Measurements from ENCODE around the gene TMEM141. TPM values are rescaled to one million over a fixed set of nuclear protein-coding genes. Genes with fewer than 3 reads are reported as not detected.
"Not testable (repeated sequence)": the region's sequence is repeated elsewhere in the genome, so short reads cannot be mapped to it uniquely, and the experiment has no call there.

The TMEM141 gene
- total RNA-seq, 4 donors from 2014 or later = 81.6 to 189 (median 141) TPM

DNA sequence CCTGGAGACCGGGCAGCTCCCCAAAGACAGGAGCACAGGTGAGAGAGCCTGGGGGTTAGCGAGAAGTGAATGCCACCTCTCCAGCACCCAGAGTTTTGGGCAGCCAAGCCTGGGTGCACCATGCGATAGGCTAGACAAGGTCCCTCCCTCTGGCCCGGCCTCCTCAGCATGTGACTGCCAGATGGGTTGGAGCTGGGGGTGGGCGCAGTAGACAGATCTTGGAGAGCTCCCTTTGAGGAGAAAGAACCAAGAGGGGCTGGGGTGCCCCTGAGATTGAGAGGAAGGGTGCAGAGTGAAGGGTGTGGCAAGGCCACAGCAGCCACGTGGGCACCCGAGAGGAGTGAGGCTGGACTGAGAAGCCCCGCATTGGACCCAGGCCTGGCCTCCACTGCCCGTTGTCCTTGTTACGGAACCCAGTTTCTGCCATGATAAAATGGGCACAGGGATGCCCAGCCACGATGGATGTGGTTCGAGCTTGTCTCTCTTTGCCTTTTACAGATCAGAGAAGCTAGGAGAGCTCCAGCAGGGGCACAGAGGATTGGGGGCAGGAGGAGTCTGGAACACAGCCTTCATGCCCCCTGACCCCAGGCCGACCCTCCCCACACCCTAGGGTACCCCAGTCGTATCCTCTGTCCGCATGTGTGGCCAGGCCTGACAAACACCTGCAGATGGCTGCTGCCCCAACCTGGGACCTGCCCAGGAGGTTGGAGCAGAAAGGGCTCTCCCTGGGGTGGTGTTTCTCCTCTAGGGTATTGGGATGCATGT is 1.4 kb downstream of the TMEM141 start:
- 86 to 91% methylated on average over 12 to 15 of the region's 15 CpGs for WGBS, 2 donors
- intact Hi-C loops (cut with DNase I) = no loop called here
- peak overlapping the region in 2 of 3 donors; percentile 87 to 90 for H3K27ac ChIP-seq

DNA sequence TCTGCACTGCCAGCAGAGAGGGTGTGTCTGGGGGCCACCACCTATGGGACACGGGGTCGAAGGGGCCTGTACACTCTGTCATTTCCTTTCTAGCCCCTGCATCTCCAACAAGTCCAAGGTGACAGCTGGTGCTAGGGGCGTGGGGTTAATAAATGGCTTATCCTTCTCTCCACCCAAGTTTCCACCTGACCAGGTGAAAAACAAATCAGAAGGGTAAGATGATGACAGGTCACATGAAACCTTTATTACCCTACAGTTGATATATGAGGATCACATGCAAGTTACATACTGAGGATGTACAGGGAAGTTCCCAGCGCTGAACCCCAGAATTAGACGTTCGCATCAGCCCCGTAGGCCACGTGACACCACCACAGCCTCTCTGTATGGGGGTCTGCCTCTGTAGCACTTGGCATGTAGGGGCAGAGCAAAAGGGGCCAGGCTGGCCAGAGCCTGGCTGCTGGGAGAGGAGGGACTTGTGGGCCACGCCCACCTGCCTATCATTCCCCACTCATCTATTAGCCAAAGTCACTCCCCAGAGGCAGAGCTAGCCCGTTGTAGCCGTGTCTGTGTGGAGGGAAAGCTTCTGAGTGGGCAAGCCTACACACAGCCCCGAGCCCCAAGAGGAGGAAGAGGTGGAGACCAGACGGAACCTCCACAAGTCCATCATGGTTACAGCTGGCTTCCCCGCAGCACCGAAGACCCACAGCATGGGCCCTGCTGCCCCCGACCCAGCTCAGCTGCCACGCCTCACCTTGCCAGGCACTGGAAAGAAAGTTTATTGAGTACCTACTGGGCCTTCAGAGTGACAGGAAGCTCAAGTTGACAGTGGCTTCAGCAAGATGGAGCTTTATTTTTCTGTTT is 2.2 kb downstream of the TMEM141 start:
- 89 to 91% methylated on average over 15 to 16 of the region's 17 CpGs for WGBS, 2 donors
- no peaks in the 10 kb centered on the region for H3K27me3 ChIP-seq
- peak in 1 of 2 donors; percentile 6 for DNase-seq
- no peak overlapping the region for H3K4me3 ChIP-seq (replicated peaks in 1 of 3)
- intact Hi-C loops (cut with DNase I) = no loop called here
- H3K9me3 ChIP-seq = no peaks in the 10 kb centered on the region
- TF ChIP-seq, protein P1, sequence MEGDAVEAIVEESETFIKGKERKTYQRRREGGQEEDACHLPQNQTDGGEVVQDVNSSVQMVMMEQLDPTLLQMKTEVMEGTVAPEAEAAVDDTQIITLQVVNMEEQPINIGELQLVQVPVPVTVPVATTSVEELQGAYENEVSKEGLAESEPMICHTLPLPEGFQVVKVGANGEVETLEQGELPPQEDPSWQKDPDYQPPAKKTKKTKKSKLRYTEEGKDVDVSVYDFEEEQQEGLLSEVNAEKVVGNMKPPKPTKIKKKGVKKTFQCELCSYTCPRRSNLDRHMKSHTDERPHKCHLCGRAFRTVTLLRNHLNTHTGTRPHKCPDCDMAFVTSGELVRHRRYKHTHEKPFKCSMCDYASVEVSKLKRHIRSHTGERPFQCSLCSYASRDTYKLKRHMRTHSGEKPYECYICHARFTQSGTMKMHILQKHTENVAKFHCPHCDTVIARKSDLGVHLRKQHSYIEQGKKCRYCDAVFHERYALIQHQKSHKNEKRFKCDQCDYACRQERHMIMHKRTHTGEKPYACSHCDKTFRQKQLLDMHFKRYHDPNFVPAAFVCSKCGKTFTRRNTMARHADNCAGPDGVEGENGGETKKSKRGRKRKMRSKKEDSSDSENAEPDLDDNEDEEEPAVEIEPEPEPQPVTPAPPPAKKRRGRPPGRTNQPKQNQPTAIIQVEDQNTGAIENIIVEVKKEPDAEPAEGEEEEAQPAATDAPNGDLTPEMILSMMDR (IDR thresholded peaks at IDR 0.05) = no peak
- TF ChIP-seq POLR2A (IDR thresholded peaks at IDR 0.05) = no peak
- no peaks in the 10 kb centered on the region for H3K36me3 ChIP-seq
- no peak overlapping the region for H3K27ac ChIP-seq
- peaks cover 13 to 24% of the 10 kb centered on the region in 2 donors for H3K4me1 ChIP-seq

More for the DNA sequence above, 1.4 kb downstream of the TMEM141 start:
- TF ChIP-seq POLR2A (IDR thresholded peaks at IDR 0.05) = no peak
- H3K4me1 ChIP-seq = peaks cover 13 to 27% of the 10 kb centered on the region in 2 donors
- no peaks in the 10 kb centered on the region for H3K36me3 ChIP-seq
- H3K27me3 ChIP-seq = no peaks in the 10 kb centered on the region
- DNase-seq = peak in 1 of 2 donors; percentile 21
- no peaks in the 10 kb centered on the region for H3K9me3 ChIP-seq
- H3K4me3 ChIP-seq (replicated peaks in 1 of 3) = peak overlapping the region in 1 of 3 donors; percentile 57

DNA sequence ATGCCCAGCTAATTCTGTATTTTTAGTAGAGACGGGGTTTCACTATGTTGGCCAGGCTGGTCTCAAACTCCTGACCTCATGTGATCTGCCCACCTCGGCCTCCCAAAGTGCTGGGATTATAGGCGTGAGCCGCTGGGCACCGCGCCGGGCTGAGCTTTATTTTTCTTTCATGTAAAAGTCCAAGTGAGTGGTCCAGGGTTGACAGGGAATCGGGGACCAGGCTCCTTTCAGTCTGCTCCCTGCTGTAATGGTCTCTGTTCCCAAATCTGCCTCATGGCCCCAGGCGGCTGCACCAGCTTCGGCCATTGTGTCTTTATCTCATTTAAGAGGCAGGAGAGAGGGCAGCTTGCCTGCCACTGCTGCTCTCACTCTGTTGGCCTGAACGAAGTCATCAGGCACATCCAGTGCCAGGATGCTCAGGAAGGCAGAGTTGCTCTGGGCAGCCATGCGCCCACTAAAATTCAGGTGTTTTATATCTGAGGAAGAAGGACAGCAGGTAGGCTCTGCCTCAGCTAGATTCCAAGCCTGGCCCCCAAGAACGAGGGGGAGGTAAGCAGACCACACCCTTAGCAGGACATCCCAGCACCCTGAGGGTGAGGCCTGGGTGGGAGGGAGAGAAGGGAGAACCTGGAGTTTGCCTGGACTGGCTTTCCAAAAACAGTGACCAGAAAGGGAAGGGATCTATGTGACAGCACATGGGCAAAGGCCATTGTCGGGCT is 3.3 kb downstream of the TMEM141 start:
- intact Hi-C loops (cut with DNase I) = no loop called here
- Histone ChIP-seq H3K27me3 (no peaks in the 10 kb centered on the region), H3K27ac (no peak overlapping the region), H3K4me3 (replicated peaks in 1 of 3) (no peak overlapping the region), H3K9me3 (no peaks in the 10 kb centered on the region), H3K4me1 (peaks cover 16 to 32% of the 10 kb centered on the region in 2 donors), H3K36me3 (no peaks in the 10 kb centered on the region)
- TF ChIP-seq, protein P1 (IDR thresholded peaks at IDR 0.05) = no peak
- no peak for TF ChIP-seq POLR2A (IDR thresholded peaks at IDR 0.05)
- no peak for DNase-seq
- 88 to 94% methylated on average over 13 to 14 of the region's 14 CpGs for whole genome bisulfite sequencing, 2 donors

DNA sequence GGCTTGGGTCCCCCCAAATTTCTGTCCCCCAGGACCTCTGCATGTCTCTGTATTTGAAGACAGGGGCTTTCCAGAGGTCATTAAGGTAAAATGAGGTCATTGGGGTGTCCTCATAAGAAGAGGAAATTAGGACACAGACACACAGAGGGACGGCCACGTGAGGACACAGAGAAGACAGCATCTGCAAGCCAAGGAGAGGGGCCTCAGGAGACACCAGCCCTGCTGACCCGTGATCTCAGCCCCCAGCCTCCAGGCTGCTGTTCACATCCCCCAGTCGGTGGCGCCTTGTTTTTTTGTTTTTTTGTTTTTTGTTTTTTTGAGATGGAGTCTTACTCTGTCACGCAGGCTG is 3.8 kb downstream of the TMEM141 start:
- no peaks in the 10 kb centered on the region for H3K27me3 ChIP-seq
- no peaks in the 10 kb centered on the region for H3K36me3 ChIP-seq
- intact Hi-C loops (cut with DNase I) = no loop called here
- no peaks in the 10 kb centered on the region for H3K9me3 ChIP-seq
- no peak overlapping the region for H3K27ac ChIP-seq
- DNase-seq = no peak
- peaks cover 20 to 34% of the 10 kb centered on the region in 2 donors for H3K4me1 ChIP-seq
- TF ChIP-seq, protein P1 (IDR thresholded peaks at IDR 0.05) = no peak
- no peak for TF ChIP-seq POLR2A (IDR thresholded peaks at IDR 0.05)
- no peak overlapping the region for H3K4me3 ChIP-seq (replicated peaks in 1 of 3)
- WGBS, 2 donors = 61 to 79% methylated on average over 6 of the region's 6 CpGs

DNA sequence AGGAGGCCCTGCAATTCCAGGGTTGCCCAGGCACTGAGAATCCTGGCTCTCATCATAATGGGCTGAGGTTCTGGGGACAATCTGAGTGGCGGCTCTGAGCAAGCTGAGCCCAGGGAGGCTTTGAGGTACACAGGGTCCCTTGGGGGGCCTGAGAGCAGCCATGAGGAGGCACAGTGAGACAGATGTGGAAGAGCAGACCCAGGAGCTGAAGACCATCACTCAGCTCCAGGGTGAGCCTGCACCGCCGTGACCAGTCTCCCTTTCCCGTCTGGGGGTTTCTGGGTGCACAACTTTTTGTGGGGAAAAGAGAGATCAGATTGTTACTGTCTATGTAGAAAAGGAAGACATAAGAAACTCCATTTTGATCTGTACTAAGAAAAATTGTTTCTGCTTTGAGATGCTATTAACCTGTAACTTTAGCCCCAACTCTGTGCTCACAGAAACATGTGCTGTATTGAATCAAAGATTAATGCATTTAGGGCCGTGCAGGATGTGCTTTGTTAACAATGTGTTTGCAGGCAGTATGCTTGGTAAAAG is 5.2 kb downstream of the TMEM141 start, which contains the start of gene CCDC183:
TSS of gene CCDC183 (plus strand) at position 101 of the 537 bp plus-strand sequence. CDS start at position 161, 60 bp downstream.
- WGBS, 2 donors = 39% methylated on average over 5 of the region's 5 CpGs
- Histone ChIP-seq H3K27ac (no peak within 1 kb of the TSS), H3K4me3 (replicated peaks in 1 of 3) (no peak within 1 kb of the TSS), H3K9me3 (no peaks in the 10 kb centered on the region), H3K36me3 (no peaks in the 10 kb centered on the region), H3K27me3 (no peaks in the 10 kb centered on the region), H3K4me1 (peaks cover 28 to 39% of the 10 kb centered on the region in 2 donors)
- TF ChIP-seq, protein P1 (IDR thresholded peaks at IDR 0.05) = no peak
- TF ChIP-seq POLR2A (IDR thresholded peaks at IDR 0.05) = no peak
- intact Hi-C loops (cut with DNase I) = no loop called here
- no peak for DNase-seq

DNA sequence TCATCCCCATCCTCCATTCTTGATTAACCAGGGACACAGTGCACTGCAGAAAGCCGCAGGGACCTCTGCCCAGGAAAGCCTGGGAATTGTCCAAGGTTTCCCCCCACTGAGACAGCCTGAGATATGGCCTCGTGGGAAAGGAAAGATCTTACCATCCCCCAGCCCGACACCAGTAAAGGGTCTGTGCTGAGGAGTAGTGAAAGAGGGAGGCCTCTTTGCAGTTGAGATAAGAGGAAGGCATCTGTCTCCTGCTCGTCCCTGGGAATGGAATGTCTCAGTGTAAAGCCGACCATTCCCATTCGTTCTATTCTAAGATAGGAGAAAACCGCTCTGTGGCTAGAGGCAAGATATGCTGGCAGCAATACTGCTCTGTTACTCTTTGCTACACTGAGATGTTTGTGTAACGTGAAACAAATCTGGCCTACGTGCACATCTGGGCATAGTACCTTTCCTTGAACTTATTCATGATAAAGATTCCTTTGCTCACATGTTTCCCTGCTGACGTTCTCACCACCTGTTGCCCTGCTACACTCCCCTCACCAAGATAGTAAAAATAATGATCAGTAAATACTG is 5.7 kb downstream of the TMEM141 start:
- H3K4me3 ChIP-seq (replicated peaks in 1 of 3); H3K27me3 ChIP-seq; H3K9me3 ChIP-seq; H3K36me3 ChIP-seq; H3K27ac ChIP-seq; intact Hi-C loops (cut with DNase I); DNase-seq: not testable (repeated sequence)
- 7 to 8% methylated on average over 10 of the region's 10 CpGs for WGBS, 2 donors
- H3K4me1 ChIP-seq = peaks cover 26 to 37% of the 10 kb centered on the region in 2 donors

All from thyroid gland (tissue), 4 donors.